ENCODE results near the gene MSMP.

- TF ChIP-seq, protein P1, sequence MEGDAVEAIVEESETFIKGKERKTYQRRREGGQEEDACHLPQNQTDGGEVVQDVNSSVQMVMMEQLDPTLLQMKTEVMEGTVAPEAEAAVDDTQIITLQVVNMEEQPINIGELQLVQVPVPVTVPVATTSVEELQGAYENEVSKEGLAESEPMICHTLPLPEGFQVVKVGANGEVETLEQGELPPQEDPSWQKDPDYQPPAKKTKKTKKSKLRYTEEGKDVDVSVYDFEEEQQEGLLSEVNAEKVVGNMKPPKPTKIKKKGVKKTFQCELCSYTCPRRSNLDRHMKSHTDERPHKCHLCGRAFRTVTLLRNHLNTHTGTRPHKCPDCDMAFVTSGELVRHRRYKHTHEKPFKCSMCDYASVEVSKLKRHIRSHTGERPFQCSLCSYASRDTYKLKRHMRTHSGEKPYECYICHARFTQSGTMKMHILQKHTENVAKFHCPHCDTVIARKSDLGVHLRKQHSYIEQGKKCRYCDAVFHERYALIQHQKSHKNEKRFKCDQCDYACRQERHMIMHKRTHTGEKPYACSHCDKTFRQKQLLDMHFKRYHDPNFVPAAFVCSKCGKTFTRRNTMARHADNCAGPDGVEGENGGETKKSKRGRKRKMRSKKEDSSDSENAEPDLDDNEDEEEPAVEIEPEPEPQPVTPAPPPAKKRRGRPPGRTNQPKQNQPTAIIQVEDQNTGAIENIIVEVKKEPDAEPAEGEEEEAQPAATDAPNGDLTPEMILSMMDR (IDR thresholded peaks at IDR 0.05) = no peak
- no peak for TF ChIP-seq POLR2A (IDR thresholded peaks at IDR 0.05)
Observed at GRCh38 chr9:35737143-35737542, 16.9 kb downstream of the MSMP start.
